NCI-H526 (cell line): ENCODE measurements around the gene UTP3.
"Not testable (repeated sequence)": the region's sequence is repeated elsewhere in the genome, so short reads cannot be mapped to it uniquely, and the experiment has no call there.

ENCODE experiments used
- DNase-seq, 2 experiments: peaks; one replicate each; lab custom pipeline; 2025; lab: John Stamatoyannopoulos, UW

The UTP3 gene

GRCh38 chr4:70687392-70687791 lies 940 bp upstream of the UTP3 start:
- DNase-seq: no peak

GRCh38 chr4:70688795-70689231 lies 481 bp downstream of the UTP3 start:
- DNase-seq: no peak

DNA sequence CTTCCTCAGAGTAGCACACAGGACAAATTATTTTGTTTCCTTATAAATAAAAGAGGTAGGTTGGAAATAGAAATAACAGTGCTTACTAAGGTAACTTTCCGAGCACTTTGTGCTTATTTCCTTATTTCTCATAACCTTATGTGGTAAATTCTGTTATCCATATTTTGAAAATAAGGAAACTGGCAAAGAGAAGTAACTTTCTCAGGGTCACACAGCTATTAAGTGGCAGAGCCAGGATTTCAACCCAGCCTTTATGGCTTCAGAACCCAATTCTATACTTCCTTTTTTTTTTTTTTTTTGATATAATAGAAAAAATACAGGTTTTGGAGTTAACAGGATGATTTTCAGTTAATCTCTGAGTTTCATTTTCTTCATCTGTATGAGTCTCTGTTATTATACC lies 3.3 kb downstream of the UTP3 start:
- no peak for DNase-seq

DNA sequence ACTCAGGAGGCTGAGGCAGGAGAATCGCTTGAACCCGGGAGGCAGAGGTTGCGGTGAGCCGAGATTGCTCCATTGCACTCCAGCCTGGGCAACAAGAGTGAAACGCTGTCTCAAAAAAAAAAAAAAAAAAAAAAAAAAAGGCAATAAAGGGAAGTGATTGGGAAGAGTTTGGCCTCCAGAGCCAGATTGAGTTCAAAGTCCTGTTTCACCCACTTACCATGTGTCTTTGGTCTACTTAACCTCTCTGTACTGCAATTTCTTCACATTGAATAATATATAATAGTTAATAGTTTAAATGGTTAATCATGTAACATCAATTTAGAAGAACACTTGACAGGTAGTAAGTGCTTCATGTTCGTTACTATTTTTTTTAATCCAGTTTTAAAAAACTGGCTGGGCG lies 6.3 kb downstream of the UTP3 start:
- not testable (repeated sequence) for DNase-seq

DNA sequence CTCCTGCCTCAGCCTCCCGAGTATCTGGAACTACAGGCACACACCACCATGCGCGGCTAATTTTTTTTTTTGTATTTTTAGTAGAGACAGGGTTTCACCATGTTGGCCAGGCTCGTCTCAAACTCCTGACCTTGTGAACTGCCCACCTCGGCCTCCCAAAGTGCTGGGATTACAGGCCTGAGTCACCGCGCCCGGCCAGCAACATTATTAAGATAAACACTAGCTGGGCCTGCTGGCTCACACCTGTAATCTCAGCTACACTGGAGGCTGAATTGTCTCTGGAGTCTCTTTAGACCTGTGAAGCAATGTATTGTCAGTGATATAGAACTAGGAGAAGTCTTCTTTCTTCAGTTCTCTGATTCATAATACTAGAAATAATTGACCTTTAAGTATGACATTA lies 10.1 kb downstream of the UTP3 start:
- not testable (repeated sequence) for DNase-seq

GRCh38 chr4:70700712-70701111 lies 12.4 kb downstream of the UTP3 start:
- DNase-seq: no peak

DNA sequence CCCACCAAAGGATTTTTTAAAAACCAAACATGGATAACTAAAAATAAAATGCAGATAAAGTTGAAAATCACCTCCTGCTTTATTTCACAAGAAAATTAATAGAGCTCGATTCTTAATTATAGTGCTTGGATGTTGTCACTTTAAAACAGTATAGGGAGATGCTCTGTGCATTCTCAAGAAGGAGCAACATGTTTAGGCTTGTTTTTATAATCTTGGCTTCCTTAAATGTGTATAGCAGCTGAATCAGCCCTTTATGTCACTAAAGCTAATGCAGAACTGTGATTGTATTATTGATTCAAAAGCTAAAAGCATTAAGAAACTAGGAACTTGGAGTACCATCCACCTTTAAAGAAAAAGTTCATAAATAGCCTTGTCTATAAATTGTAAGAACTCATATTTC lies 12.9 kb downstream of the UTP3 start:
- no peak for DNase-seq

GRCh38 chr4:70702592-70702991 lies 14.3 kb downstream of the UTP3 start:
- DNase-seq: not testable (repeated sequence)

- peak; percentile 59 to 69 for DNase-seq
Measured at GRCh38 chr4:70703619-70704214, 15.4 kb downstream of the UTP3 start.

GRCh38 chr4:70704215-70704930 lies 16.0 kb downstream of the UTP3 start:
- DNase-seq: peak; percentile 74 to 92

- DNase-seq: peak in 1 of 2 experiments; percentile 79
Measured at GRCh38 chr4:70704931-70705182, 16.5 kb downstream of the UTP3 start.

GRCh38 chr4:70705183-70706043 lies 17.1 kb downstream of the UTP3 start:
- DNase-seq: peak; percentile 69 to 87

- DNase-seq: no peak
Measured at GRCh38 chr4:70706044-70706461, 17.7 kb downstream of the UTP3 start.

- no peak for DNase-seq
Measured at GRCh38 chr4:70706516-70706915, 18.2 kb downstream of the UTP3 start.

GRCh38 chr4:70709611-70710205 lies 21.4 kb downstream of the UTP3 start:
- peak; percentile 16 to 30 for DNase-seq

DNA sequence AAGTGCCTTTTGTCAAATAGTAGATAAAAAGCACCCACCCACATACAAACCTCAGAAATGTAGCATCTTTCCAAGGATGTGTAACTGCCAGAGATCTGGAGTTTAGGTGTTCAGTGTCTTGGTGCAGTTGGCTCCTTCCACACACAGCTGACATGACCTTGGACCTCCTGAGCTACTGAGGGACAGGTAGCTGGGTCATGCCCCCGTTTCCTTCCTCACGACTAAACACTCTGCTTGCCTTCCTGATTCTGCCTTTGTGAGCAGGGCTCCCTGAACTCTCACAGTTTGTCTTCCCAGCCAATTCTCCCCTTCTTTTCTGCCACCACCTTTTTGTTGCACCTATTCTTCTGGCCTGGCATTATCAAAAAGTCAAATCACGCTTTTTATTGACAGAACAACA lies 23.3 kb downstream of the UTP3 start:
- DNase-seq: no peak

DNA sequence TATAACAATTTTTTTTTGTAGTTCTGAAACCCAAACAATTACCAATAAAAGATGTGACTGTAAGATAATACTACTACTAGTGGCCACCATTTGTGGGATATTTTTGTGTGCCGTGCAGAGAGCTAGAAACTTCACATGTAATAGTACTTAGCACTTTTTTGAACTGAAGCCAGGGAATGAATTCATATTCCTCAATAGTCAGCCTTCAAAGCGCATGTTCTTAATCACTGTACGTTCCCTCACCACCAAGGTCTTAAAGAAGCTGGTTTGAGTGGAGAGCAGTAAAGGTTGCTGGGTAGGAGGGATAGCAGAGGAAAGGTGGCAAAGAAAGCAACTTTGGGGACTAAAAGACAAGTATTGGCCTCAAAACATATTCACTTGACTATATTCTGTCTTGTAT lies 23.8 kb downstream of the UTP3 start:
- no peak for DNase-seq

DNA sequence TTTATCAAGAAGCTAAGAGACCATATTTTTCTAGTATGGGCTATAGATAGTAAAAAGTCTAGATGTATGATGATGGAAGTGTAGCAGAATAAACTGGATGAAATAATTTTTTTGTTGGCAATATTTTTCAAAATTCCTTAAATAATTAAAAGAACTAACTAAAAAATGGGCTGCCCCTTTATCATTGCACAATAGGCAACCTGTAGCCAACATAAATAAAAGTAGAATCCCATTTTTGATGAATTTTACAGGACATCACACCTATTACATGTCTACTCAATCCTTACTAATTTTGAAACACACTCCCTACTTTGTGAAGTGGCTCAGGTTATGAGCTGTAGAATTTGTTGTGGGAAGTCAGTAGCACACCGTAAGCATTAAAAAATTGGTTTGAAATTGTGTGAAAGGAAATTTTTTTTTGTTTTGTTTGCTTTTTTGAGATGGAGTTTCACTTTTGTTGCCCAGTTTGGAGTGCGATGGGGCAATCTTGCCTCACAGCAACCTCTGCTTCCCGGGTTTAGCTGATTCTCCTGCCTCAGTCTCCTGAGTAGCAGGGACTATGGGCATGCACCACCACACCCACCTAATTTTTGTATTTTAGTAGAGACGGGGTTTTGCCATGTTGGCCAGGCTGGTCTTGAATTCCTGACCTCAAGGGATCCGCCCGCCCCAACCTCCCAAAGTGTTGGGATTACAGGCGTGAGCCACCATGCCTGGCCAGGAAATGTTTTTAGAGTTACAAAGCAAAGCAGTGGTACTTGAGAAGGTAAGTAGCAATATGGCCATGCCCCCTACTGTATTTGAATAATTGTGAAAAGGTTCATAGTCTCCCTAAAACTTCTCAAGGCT lies 24.5 kb downstream of the UTP3 start:
- no peak for DNase-seq

GRCh38 chr4:70713453-70714078 lies 25.2 kb downstream of the UTP3 start:
- DNase-seq: no peak

GRCh38 chr4:70714079-70714887 lies 26.0 kb downstream of the UTP3 start:
- no peak for DNase-seq
